Stimulated activated CD4-positive, alpha-beta T cell treated with anti-CD3 and anti-CD28 coated beads, Interleukin-15, amount 100 ng/mL, for 24 hours (primary cell): Measurements from ENCODE around the gene FCGR1A.
"Not testable (repeated sequence)": the region's sequence is repeated elsewhere in the genome, so short reads cannot be mapped to it uniquely, and the experiment has no call there.

Source experiments
- DNase-seq: peaks from one replicate; pipeline ENCODE4 v3.0.0-alpha.2; 2020

FCGR1A gene

GRCh38 chr1:149782600-149782999 lies at the start of gene FCGR1A:
Gene FCGR1A, plus strand, starts transcription at chr1:149782694. Its CDS starts 50 bp downstream, at chr1:149782744.
- DNase-seq: not testable (repeated sequence)

- DNase-seq: not testable (repeated sequence)
Measured at GRCh38 chr1:149732781-149733180, 49.7 kb upstream of the FCGR1A start.

GRCh38 chr1:149734692-149735091 lies 47.8 kb upstream of the FCGR1A start:
- DNase-seq: not testable (repeated sequence)

GRCh38 chr1:149740148-149740581 lies 42.3 kb upstream of the FCGR1A start:
- DNase-seq: peak; percentile 80

- not testable (repeated sequence) for DNase-seq
Measured at GRCh38 chr1:149740590-149741230, 41.8 kb upstream of the FCGR1A start.

- DNase-seq: not testable (repeated sequence)
Measured at GRCh38 chr1:149741914-149742313, 40.6 kb upstream of the FCGR1A start.

GRCh38 chr1:149746463-149747356 lies 35.8 kb upstream of the FCGR1A start:
- peak; percentile 9 for DNase-seq

GRCh38 chr1:149747359-149748143 lies 34.9 kb upstream of the FCGR1A start:
- DNase-seq: not testable (repeated sequence)

- DNase-seq: peak; percentile 6
Measured at GRCh38 chr1:149748144-149748500, 34.4 kb upstream of the FCGR1A start.

GRCh38 chr1:149750562-149750961 lies 31.9 kb upstream of the FCGR1A start:
- not testable (repeated sequence) for DNase-seq

- not testable (repeated sequence) for DNase-seq
Measured at GRCh38 chr1:149752186-149752585, 30.3 kb upstream of the FCGR1A start.

- DNase-seq: not testable (repeated sequence)
Measured at GRCh38 chr1:149753466-149753865, 29.0 kb upstream of the FCGR1A start.

GRCh38 chr1:149755294-149755693 lies 27.2 kb upstream of the FCGR1A start:
- not testable (repeated sequence) for DNase-seq

- not testable (repeated sequence) for DNase-seq
Measured at GRCh38 chr1:149762294-149762693, 20.2 kb upstream of the FCGR1A start.

- DNase-seq: not testable (repeated sequence)
Measured at GRCh38 chr1:149764087-149764800, 18.2 kb upstream of the FCGR1A start.

- not testable (repeated sequence) for DNase-seq
Measured at GRCh38 chr1:149766241-149766640, 16.3 kb upstream of the FCGR1A start.

- DNase-seq: not testable (repeated sequence)
Measured at GRCh38 chr1:149769216-149769615, 13.3 kb upstream of the FCGR1A start.

GRCh38 chr1:149770661-149771060 lies 11.8 kb upstream of the FCGR1A start:
- DNase-seq: not testable (repeated sequence)

- DNase-seq: not testable (repeated sequence)
Measured at GRCh38 chr1:149771653-149772425, 10.7 kb upstream of the FCGR1A start.

- DNase-seq: not testable (repeated sequence)
Measured at GRCh38 chr1:149775510-149776147, 6.9 kb upstream of the FCGR1A start.

- DNase-seq: not testable (repeated sequence)
Measured at GRCh38 chr1:149777084-149777483, 5.4 kb upstream of the FCGR1A start.
